DLD1 (cell line): ENCODE results near the gene FBLN2.

Experiments
- in situ Hi-C: cut with HindIII; loops from 2 replicates; pipeline ENCODE4 v1.10.0; 2017; ENCODE audit warnings: low sequenced_read_pairs

FBLN2 gene

DNA sequence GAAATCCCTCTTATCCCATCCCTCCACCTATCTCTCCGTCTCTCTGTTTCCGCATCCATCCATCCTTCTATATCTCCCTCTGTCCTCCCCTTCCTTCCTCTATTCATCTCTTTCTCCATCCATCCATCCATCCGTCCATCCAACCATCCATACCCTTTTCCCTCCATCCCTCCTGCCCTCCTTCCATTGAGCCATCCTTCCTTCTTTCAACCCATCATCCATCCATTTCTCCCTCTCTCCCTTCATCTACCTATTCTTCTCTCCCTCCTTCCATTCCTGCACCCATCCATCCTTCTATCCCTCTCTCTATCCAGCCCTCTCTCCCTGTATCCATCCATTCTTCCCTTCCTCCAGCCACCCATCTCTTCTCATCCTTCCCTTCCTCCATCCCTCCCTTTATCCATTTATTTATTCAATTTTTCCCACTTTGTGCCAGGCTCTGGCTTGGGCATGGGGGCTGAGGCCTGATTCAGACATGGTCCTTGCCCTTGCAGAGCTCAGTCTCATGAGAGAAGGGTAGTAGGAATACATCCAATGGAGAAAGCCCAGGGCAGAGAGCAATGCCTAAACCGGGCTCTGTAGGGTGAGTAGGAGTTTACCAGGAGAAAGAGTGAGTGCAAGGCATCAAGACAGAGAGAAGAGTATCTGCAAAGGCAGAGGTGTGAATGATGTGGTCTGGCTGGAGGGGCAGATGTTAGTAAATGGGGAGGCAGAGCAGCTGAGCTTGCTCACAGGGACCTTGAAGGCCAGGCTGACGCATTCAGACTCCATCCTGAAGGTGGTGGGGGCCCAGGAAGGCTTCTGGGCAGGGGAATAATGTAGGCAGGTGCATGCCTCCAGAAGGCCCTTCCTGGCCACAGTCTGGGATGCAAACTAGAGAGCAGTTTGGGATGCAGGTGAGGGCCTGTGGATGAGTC is 19.5 kb upstream of the FBLN2 start:
- in situ Hi-C loops = no loop called here

DNA sequence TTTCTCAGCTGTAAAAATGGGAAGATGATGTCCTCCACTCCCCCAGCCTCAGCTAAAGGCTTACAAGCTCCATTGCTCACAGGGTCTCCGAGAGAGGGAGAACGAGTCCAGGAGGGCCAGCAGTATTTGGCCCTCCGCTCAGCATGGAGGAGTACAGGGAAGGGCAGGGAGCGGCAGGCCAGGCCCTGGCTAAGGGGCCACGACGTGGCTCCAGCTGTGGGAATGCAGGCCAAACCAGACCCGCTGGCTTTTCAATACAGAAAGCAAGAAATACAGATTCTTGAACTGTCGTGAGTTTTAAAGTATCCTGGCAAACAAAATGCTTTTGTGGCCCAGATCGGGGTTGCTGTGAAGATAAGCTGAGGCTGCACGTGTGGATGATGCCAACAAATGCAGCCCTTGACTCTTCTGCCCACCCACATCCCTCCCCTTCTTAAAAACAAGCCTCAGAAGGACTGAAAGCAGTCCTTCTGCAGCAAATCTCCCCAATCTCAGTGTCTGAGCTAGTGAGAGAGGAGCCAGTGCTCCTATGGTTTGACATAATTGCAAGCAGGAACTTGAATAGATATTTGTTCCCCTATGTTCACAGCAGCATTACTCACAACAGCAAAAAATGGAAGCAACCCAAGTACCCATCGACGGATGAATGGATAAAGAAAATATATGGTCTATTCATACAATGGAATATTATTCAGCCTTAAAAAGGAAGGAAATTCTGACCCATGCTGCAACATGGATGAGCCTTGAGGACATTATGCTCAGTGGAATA is 18.5 kb upstream of the FBLN2 start:
- in situ Hi-C loops = no loop called here

DNA sequence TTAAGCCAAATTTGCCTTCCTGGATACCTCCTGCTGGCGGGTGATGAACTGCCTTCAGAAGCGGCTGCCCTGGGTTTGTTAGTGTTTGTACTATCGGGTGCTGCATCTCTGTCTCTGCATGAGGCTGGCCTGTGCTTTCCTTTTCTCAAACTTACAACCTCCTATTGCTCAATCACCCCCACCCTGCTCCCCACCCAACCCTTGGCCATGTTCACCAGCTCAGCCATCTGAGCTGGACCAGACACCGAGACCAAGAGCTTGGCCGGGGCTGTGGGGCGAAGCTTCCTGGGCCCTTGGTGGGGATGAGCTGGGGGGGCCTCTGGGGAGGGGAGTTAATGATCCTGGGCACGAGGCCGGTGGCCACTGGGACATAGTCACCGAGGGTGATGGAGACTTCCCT is 16.8 kb upstream of the FBLN2 start:
- in situ Hi-C loops = no loop called here

DNA sequence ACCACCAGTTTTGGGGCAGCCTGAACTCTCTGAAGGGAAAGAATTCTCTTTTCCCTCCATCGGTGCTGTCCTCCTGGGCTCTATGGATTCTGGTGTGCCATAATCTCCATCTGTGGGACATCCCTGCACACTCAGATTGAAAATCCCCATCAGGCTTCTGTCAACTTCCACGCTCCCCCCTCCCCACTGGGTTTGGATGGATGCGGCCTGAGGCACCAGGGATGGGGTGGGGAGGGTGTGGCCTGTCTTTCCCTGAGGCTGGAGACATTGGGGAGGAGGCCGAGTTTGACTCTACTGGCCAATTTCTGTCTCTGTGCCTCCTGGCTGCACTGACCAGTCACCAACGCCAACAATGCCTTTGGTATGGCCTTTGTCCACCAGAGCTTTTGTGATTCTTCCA is 16.3 kb upstream of the FBLN2 start:
- in situ Hi-C loops = no loop called here

DNA sequence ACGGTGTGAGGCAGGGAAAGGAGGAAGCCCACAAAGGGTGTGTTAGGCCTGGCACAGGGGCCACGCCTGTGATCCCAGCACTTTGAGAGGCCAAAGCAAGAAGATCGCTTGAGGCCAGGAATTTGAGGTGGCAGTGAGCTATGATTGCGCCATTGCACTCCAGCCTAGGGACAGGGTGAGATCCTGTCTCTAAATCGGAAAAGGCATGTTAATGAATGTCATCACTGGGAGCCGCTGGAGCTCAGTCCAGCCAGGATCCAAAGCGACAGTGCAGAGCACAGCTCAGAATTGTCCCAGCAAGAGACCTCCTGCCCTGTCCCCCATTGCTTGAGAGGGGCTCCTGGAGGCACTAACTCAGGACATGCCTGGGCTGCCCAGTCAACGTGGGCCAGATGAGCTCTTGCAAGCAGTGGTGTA is 15.0 kb upstream of the FBLN2 start:
- in situ Hi-C loops = no loop called here

DNA sequence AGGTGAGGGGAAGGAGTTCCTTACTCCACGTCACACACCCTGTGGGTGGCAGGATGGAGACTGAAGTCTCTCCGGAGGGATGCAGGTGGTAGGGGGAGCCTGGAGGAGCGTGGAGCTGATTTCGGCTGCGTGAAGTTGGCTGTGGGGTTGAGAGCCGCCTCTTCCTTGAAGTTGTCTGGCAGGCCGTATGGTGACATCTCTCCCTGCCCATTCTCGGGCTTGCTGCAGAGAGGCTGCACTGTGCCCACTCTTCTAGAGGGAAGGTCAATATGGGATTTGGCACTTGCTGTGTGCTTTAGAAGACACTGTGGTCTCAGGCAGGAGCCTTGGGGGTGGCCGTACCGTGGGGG is 13.4 kb upstream of the FBLN2 start:
- in situ Hi-C loops = no loop called here

DNA sequence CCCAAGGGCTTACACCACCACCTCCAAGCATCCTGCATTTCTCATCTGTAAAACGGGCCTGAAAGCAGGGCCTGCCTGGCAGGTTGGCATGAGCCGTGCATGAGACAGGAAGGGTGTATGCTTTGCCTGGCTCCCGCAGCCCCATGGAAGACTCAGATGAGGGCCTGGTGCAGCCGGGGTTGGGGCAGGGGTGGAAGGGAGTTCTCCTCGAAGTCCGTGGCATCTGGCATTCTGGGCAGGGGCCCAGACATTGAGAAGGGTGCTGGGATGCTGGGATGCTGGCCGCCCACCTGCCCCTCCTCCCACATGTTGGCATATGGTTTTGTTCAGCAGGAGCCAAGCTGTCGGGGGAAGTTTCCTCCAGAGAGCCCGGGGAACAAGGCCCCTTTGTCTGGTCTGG is 13.0 kb upstream of the FBLN2 start:
- in situ Hi-C loops = no loop called here

DNA sequence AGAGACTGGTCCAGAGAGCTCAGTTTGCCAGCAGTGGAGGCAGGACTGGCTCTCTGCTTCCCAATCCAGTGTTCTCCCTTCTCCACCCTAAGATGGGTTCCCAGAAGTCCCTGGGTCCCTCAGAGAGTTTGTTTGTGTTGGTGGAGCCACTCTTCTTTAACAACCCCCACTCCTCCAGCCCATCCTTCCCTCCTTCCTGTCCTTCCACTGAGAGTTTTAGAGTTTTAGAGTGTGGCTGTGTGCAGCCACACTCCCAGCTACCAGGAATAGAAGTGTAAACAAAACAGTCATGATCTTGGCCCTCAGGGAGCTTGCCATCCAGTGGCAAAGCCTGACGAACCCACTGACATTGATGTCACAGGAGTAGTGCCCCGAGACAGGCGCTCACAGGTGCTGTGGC is 12.5 kb upstream of the FBLN2 start:
- in situ Hi-C loops = no loop called here

DNA sequence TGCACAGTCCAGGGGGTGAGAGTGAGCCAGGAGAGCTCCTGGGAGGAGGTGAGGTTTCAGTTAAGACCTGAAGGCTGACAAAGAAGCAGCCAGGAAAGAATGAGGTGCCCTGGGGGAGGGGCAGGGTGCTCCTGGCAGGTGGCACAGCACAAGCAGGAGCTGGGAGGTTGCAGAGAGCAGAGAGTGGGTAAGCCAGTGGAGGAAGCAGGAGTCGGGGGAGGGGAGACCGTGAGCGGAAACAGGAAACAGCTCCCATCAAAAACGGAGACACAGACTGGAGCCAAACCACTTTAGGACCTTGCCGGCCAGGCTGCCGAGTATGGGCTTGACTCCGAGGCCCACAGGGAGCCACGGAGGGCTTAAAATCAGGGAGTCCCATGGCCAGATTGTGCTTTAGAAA is 12.1 kb upstream of the FBLN2 start:
- in situ Hi-C loops = no loop called here

DNA sequence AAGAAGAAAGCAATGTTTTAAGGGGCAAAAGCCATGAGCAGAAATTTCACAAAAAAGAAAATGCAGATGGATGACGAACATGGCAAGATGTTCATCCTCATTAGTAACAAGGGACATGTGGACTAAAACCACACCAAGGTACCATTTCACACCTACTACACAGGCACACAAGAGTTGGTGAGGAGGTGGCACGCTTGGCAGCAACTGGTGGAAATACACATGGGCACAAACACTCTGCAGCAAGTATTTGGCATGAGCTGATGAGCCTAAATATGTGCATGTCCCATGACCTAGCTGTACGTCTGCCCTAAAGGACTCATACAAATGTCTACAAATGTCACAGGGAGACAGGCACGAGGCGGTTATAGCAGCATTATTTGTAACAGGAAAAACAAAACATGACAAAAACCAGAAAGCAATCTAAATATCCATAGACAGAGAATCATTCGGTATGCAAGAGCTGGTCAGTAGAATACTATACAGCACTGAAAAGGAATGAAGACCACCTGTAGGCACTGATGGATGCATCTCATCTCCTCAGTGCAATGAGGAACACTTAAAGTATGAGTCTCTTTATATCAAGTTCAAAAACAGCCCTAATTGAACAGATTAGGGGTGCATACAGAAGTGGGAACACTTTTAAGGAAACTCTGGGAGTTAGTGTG is 11.5 kb upstream of the FBLN2 start:
- in situ Hi-C loops = no loop called here

DNA sequence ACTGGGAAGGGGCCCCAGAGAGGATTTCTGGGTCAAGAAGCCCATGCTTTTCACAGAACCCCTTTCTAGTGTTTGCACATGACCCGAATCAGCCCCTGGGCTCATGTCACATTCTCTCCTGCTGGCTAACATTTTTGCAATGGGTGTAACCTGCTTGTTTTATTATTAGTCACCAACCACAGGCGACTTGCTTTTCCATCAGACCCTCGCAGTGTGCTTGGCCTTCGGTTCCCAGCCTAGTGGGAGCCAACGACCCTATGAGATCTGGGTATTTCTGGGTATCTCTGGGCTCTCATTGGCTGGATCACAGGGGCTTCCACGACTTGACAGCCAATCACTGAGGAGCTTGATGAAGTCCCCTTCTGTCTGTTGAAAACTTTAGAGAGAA is 11.0 kb upstream of the FBLN2 start:
- in situ Hi-C loops = no loop called here

DNA sequence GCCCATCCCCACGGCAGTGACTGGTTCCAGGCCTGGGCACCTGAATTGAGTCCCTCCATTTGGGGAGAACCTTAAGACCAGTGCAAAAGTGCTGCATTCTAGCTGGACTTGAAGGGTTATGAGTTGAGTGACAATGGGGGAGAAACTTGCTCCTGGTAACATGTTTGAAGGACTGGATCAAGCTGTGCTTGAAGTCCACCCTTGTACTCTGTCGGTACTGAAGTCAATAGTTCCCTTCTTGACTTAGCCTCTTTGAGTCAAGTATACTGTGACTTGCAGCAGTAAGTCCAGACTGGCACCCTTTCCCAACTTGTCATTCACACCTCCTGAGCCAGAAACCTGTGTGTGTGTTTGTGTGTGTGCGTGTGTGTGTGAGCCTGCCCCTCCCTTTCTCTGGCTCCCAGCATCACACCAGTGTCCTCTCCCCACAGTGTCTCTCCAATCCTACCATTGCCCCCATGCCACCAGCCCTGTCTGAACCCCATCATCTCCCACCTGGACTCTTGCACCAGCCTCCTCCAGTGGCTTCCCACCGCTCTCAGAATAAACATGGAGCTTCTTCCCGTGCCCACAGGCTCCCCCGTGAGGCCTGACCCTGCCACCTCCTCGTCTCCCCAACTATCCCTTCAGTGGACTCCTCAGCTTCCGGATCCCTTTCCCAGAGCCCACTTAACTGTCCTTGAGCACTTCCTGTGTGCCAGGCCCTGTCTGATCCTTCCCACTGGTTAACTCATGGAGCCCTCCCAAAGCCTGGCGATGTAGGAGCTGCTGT is 10.2 kb upstream of the FBLN2 start:
- in situ Hi-C loops = no loop called here

DNA sequence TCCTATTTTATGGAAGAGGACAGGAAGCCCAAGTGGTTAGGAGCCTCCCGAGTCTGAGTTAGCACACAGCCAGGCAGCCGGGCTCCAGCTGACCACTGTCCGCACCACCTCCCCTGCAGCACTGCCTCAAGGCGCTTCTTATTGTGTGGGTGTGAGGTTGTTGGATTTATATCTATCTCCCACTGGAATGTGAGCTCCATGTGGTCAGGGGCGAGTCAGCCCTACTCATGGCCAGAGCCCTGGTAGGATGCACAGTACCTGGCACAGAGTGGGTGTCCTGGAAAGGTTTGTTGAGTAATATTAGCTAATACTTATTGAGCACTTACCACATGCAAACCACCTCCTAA is 9.7 kb upstream of the FBLN2 start:
- in situ Hi-C loops = no loop called here

DNA sequence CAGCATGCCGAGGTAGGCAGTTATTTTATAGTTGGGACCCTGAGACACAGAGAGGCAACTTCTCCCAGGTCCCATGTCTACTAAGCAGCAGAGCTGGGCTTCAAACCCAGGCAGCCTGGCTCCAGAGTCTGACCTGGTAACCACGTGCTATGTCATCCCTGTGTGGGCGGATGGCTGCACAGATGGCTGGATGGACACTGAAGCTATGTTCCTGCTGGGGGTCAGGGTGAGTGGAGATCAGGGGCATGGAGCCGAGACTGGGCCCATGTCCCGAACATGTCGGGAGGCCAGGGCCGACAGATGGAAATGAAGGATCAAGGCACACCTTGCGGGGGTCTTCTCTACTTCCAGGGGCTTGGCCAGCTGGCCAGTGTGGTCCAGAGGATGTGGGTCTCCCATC is 9.3 kb upstream of the FBLN2 start:
- in situ Hi-C loops = no loop called here

DNA sequence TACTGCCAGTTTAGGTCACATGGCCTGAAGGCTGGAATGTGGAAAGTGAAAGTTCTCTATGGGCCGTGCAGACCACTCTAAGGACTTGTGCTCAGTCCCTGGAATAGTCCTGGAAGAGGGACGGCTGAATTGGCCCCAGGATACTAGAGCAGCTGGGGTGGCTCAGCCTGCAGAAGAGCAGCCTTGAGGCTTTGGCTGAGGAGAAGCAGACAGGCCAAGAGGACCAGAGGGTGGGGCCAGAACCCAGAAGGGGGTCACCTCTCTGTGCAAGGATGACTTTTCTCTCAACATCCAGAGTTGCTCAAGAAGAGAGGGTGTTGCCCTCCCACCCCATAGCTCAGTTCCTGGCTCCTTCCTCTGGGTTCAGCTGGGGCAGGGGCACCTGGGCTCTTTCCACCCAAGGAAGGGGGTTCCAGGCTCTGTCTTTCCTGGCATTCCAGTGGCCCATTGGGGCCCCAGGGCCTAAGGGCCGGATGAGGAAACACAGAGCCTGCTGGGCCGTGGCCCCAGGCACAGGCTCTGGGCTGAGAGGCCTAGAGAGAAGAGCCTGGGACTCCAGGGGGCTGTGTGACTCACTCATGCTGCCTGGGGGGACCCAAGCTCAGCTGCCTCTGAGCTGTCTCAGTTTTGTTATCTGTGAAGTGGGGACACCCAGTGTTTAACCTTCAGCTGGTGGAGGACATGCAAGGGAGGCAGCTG is 8.5 kb upstream of the FBLN2 start:
- in situ Hi-C loops = no loop called here

DNA sequence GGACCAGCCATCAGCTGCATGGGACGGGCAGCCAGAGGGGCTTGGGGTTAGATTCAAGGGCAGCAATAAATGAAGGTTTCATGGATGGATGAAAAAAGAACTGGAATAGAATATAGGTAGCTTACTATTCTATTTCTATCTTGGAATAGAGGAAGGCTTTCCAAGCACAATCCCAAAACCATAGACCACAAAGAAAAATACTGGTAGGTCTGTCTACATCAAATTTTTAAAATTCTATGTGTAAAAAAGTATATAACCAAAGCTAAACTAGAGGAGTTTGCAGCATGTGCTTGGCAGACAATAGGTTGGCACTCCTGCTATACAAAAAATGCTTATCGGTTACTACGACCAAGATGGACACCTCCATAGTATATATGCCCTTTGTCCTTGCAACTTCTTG is 7.2 kb upstream of the FBLN2 start:
- in situ Hi-C loops = no loop called here

DNA sequence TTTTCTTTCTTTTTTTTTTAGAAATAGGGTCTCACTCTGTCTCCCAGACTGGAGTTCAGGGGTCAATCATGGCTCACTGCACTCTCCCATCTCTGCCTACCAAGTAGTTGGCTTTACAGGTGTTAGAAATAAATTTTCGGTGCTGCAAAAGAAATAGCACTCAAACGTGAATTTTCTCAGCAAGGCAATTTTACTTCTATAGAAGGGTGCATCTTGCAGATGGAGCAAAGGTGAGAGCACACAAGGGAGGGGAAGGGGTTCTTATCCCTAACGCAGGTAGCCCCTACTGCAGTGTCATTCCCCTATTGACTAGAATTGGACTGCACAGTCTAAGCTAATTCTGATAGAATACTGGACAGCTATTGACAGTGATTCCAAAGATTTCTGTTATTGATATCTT is 6.8 kb upstream of the FBLN2 start:
- in situ Hi-C loops = no loop called here

DNA sequence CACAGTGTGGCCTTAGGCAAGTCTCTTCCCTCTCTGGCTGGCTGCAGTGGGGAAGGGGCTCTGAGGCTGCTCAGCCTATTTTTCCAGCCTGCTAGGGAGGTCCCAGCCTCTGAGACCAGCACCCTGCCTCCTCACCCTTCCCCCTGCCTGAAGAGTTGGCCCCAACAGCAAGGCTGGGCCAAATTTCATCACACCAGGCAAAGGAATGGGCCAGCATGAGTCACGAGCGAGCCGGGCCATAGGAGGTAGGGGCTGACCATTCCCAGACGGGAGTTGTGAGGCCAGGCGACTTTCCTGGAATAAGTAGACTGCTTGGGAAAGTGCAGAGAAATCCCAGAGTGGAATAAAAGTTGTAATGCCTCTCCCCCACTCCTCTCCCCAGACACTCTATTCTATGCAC is 5.7 kb upstream of the FBLN2 start:
- in situ Hi-C loops = no loop called here

DNA sequence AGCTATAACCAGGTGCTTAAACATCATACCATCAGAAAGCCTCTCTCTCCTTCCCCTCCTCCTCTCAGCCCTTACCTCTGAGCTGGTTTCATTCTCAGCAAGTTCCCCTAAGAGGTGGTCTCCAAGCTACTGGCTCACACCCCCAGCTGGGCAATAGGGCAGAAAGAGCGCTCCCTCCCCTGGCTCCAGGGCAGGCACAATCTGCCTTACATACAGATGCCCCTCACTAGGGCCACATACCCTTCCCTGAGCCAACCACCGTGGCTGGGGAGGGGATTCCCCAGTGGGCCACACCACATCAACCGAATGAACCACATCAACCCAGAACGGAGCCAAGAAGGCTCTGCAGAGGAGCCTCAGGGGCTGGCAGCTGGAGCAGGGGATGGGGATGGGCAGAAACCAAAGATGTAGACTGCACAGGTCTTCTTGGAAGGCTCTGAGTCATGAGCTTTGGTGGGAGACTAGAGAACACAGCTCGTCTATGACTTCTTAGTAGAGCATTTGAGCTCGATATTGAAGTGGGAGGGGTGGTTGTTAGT is 4.6 kb upstream of the FBLN2 start:
- in situ Hi-C loops = no loop called here

DNA sequence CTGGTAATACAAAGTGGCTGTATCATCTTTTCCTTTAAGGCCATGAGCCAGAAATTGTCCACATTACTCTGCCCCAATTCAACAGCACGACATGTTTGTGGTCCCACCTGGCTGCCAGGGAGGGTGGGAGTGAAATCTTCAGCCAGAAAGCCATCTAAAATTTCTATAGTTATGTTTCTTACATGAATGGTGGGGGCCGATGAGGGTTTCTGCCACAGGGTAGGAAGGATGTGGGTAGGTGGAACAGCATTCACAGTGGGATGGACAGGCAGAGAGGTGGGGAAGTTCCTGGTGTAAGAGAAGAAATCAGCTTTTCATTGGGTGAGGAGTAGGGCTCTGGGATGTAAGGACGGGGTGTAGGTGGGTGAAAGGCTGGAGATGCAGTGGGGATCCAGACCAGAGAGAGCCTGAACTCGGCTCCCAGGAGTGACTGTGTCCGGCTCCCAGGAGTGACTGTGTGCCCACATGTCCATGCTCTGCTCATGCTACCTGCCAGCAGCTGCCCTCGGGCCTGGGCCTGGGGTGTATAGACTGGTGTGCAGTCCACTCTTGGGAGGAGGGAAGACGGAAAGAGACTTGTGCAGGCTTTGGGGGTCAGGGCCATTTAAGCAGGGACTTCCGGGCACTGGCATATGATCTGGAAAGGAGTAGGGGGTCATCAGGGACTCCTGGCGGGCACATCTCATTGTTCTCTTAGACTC is 3.8 kb upstream of the FBLN2 start:
- in situ Hi-C loops = no loop called here
